Smooth muscle cell (in vitro differentiated cells): ENCODE measurements around the gene RPUSD4. TPM values are rescaled to one million over a fixed set of nuclear protein-coding genes. Genes with fewer than 3 reads are reported as not detected.

ENCODE experiments used
- DNase-seq: peaks from one replicate; lab custom pipeline; 2025; ENCODE audit not compliant: unreplicated experiment; lab: John Stamatoyannopoulos, UW
- H2AFZ ChIP-seq: fragments of 200-600 bp; sonication (generic); 2 replicates; pipeline ENCODE4 v1.6.0; 2016; ENCODE audit warnings: antibody characterized with exemption, low read depth, mild to moderate bottlenecking
- H3F3A ChIP-seq: fragments of 200-600 bp; sonication (generic); 2 replicates; pipeline ENCODE4 v1.6.0; 2017; ENCODE audit warnings: antibody characterized with exemption, low read depth
- H3K27ac ChIP-seq: fragments of 200-600 bp; sonication (generic); 2 replicates; pipeline ENCODE4 v1.5.1; 2016; ENCODE audit warnings: low read depth, mild to moderate bottlenecking
- H3K27me3 ChIP-seq: fragments of 200-600 bp; sonication (generic); 2 replicates; pipeline ENCODE4 v1.6.1; 2016; ENCODE audit warnings: low read depth, mild to moderate bottlenecking
- H3K36me3 ChIP-seq: fragments of 200-600 bp; sonication (generic); 2 replicates; pipeline ENCODE4 v1.5.1; 2016; ENCODE audit warnings: low read depth
- H3K4me1 ChIP-seq: fragments of 200-600 bp; sonication (generic); 2 replicates; pipeline ENCODE4 v1.5.1; 2016; ENCODE audit warnings: low read depth
- H3K4me2 ChIP-seq: fragments of 200-600 bp; sonication (generic); 2 replicates; pipeline ENCODE4 v1.6.0; 2016; ENCODE audit warnings: mild to moderate bottlenecking
- H3K4me3 ChIP-seq: fragments of 200-600 bp; sonication (generic); 2 replicates; pipeline ENCODE4 v1.5.1; 2016; ENCODE audit warnings: mild to moderate bottlenecking
- H3K79me2 ChIP-seq: fragments of 200-600 bp; sonication (generic); 2 replicates; pipeline ENCODE4 v1.6.0; 2016; ENCODE audit warnings: low read depth, mild to moderate bottlenecking
- H3K9ac ChIP-seq: fragments of 200-600 bp; sonication (generic); 2 replicates; pipeline ENCODE4 v1.6.0; 2016; ENCODE audit warnings: low read depth
- H3K9me3 ChIP-seq: fragments of 200-600 bp; sonication (generic); replicated peaks from 2 replicates; pipeline ENCODE4 v1.5.1; 2016; ENCODE audit warnings: low read depth
- H4K20me1 ChIP-seq: fragments of 200-600 bp; sonication (generic); 2 replicates; pipeline ENCODE4 v1.6.0; 2016; ENCODE audit warnings: low read depth
- CTCF ChIP-seq: fragments of 200-600 bp; sonication (generic); IDR thresholded peaks from 2 replicates; pipeline ENCODE4 v1.5.1; 2017; ENCODE audit warnings: borderline replicate concordance, mild to moderate bottlenecking, antibody characterized with exemption; ENCODE audit not compliant: insufficient read depth, poor library complexity, severe bottlenecking
- WGBS: methylation state at CpG from one replicate; pipeline ENCODE4 v1.1.7; 2016; ENCODE audit warnings: low lambda C conversion rate; 5-methylcytosine and 5-hydroxymethylcytosine counted together
- polyA plus RNA-seq: library from polyadenylated mRNA; unstranded; fragments of >200 nt; fragmentation: Nextera tagmentation; extraction: Ambion mirVana; gene quantifications from 2 replicates; pipeline ENCODE4 v1.2.1, GENCODE V29; 2016
- total RNA-seq: library from RNA; depleted of rRNA; stranded (reverse); fragments of >200 nt; gene quantifications from 2 replicates; pipeline ENCODE4 v1.2.3, GENCODE V29; 2014

The RPUSD4 gene
- total and polyA plus RNA-seq, 2 experiments from 2014 or later: 8.6 to 34.1 TPM

- no peaks in the 10 kb centered on the region for H3F3A ChIP-seq
- no peaks in the 10 kb centered on the region for H3K9me3 ChIP-seq
- DNase-seq: no peak
- H3K36me3 ChIP-seq: peaks cover 3% of the 10 kb centered on the region
- no peak overlapping the region for H3K9ac ChIP-seq
- H2AFZ ChIP-seq: no peak overlapping the region
- H3K79me2 ChIP-seq: peaks cover 14% of the 10 kb centered on the region
- WGBS: 84% methylated on average over 6 of the region's 6 CpGs
- H3K27me3 ChIP-seq: no peaks in the 10 kb centered on the region
- peaks cover 42% of the 10 kb centered on the region for H4K20me1 ChIP-seq
- no peaks in the 10 kb centered on the region for H3K4me1 ChIP-seq
- no peak overlapping the region for H3K4me3 ChIP-seq
- H3K4me2 ChIP-seq: no peak overlapping the region
- H3K27ac ChIP-seq: no peak overlapping the region
- no peak for TF ChIP-seq CTCF
These were observed 20.4 kb upstream of the RPUSD4 start for GRCh38 chr11:126231725-126232459.

GRCh38 chr11:126229858-126230540 lies 18.5 kb upstream of the RPUSD4 start:
- Histone ChIP-seq H3K9ac (no peak overlapping the region), H4K20me1 (peaks cover 47% of the 10 kb centered on the region), H3K4me3 (no peak overlapping the region), H3K79me2 (peaks cover 14% of the 10 kb centered on the region), H3K36me3 (no peaks in the 10 kb centered on the region), H3F3A (no peaks in the 10 kb centered on the region), H3K27me3 (no peaks in the 10 kb centered on the region), H2AFZ (no peak overlapping the region), H3K9me3 (no peaks in the 10 kb centered on the region), H3K4me2 (no peak overlapping the region), H3K4me1 (no peaks in the 10 kb centered on the region), H3K27ac (no peak overlapping the region)
- TF ChIP-seq CTCF: no peak
- DNase-seq: no peak
- 83% methylated on average over 3 of the region's 3 CpGs for WGBS

- TF ChIP-seq CTCF: no peak
- no peak overlapping the region for H3K9ac ChIP-seq
- H3K27me3 ChIP-seq: no peaks in the 10 kb centered on the region
- H4K20me1 ChIP-seq: peaks cover 69% of the 10 kb centered on the region
- H3F3A ChIP-seq: no peaks in the 10 kb centered on the region
- H3K4me3 ChIP-seq: no peak overlapping the region
- peaks cover 44% of the 10 kb centered on the region for H3K79me2 ChIP-seq
- 97% methylated on average over 11 of the region's 15 CpGs for WGBS
- no peak overlapping the region for H2AFZ ChIP-seq
- H3K27ac ChIP-seq: no peak overlapping the region
- no peaks in the 10 kb centered on the region for H3K9me3 ChIP-seq
- H3K4me2 ChIP-seq: no peak overlapping the region
- no peaks in the 10 kb centered on the region for H3K36me3 ChIP-seq
- no peak for DNase-seq
- H3K4me1 ChIP-seq: no peaks in the 10 kb centered on the region
These were observed 15.1 kb upstream of the RPUSD4 start for GRCh38 chr11:126226334-126227084.
